ENCODE results near the gene ZNF280B. TPM values are rescaled to one million over a fixed set of nuclear protein-coding genes. Genes with fewer than 3 reads are reported as not detected.

Gene ZNF280B
- total and polyA plus RNA-seq, 2 of the 13 experiments (the other 11 are each of a cell fraction or from before 2014, with no cell fraction given) = 3.7 to 3.9 TPM

GRCh38 chr22:22508274-22509176, at the start of gene ZNF280B (continued):
- TF ChIP-seq ZNF557 (CRISPR knock-in tag; IDR thresholded peaks at IDR 0.05) = no peak
- TF ChIP-seq PPARG (CRISPR knock-in tag; conservative IDR thresholded peaks at IDR 0.05) = no peak
- TF ChIP-seq ZNF460 (CRISPR knock-in tag; IDR thresholded peaks at IDR 0.05; ENCODE audit: borderline replicate concordance) = no peak
- TF ChIP-seq ZNF317 (CRISPR knock-in tag; IDR thresholded peaks at IDR 0.05) = peak; percentile 33
- TF ChIP-seq ZNF124 (CRISPR knock-in tag; IDR thresholded peaks at IDR 0.05) = no peak
- no peak for TF ChIP-seq ZNF737 (CRISPR knock-in tag; IDR thresholded peaks at IDR 0.05; ENCODE audit: borderline replicate concordance)
- TF ChIP-seq ZNF720 (CRISPR knock-in tag; IDR thresholded peaks at IDR 0.05) = no peak
- TF ChIP-seq HIVEP1 (CRISPR knock-in tag; IDR thresholded peaks at IDR 0.05) = no peak
- no peak for TF ChIP-seq HOXA5 (CRISPR knock-in tag; IDR thresholded peaks at IDR 0.05)
- 0 out of 2 replicates have a peak, but pooled peaks have one; percentile 25 for TF ChIP-seq MEIS2 (CRISPR knock-in tag; IDR thresholded peaks at IDR 0.05)
- no peak for TF ChIP-seq ZNF713 (CRISPR knock-in tag; IDR thresholded peaks at IDR 0.05)
- no peak for TF ChIP-seq NR2F6 (IDR thresholded peaks at IDR 0.05)
- TF ChIP-seq NR2F6 (CRISPR knock-in tag; IDR thresholded peaks at IDR 0.05) = 0 out of 2 replicates have a peak, but pooled peaks have one; percentile 10
- TF ChIP-seq TBL1XR1 (IDR thresholded peaks at IDR 0.05; ENCODE audit: borderline replicate concordance, low read length, partially characterized antibody) = no peak
- TF ChIP-seq, protein P1, sequence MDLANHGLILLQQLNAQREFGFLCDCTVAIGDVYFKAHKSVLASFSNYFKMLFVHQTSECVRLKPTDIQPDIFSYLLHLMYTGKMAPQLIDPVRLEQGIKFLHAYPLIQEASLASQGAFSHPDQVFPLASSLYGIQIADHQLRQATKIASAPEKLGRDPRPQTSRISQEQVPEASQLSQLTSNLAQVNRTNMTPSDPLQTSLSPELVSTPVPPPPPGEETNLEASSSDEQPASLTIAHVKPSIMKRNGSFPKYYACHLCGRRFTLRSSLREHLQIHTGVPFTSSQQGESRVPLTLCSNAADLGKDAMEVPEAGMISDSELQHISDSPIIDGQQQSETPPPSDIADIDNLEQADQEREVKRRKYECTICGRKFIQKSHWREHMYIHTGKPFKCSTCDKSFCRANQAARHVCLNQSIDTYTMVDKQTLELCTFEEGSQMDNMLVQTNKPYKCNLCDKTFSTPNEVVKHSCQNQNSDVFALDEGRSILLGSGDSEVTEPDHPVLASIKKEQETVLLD (CRISPR knock-in tag; IDR thresholded peaks at IDR 0.05; ENCODE audit: low read depth) = no peak
- no peak for TF ChIP-seq SIN3B (IDR thresholded peaks at IDR 0.05; ENCODE audit: low read length)
- TF ChIP-seq, protein P2, sequence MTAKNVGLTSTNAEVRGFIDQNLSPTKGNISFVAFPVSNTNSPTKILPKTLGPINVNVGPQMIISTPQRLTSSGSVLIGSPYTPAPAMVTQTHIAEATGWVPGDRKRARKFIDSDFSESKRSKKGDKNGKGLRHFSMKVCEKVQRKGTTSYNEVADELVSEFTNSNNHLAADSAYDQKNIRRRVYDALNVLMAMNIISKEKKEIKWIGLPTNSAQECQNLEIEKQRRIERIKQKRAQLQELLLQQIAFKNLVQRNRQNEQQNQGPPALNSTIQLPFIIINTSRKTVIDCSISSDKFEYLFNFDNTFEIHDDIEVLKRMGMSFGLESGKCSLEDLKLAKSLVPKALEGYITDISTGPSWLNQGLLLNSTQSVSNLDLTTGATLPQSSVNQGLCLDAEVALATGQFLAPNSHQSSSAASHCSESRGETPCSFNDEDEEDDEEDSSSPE (CRISPR knock-in tag; IDR thresholded peaks at IDR 0.05) = peak; percentile 92
- no peak for TF ChIP-seq HHEX (CRISPR knock-in tag; IDR thresholded peaks at IDR 0.05)
- TF ChIP-seq ZNF292 (CRISPR knock-in tag; IDR thresholded peaks at IDR 0.05; ENCODE audit: borderline replicate concordance, low read depth) = 0 out of 2 replicates have a peak, but pooled peaks have one; percentile 46
- TF ChIP-seq BORCS8-MEF2B (CRISPR knock-in tag; IDR thresholded peaks at IDR 0.05) = peak; percentile 92
- no peak for TF ChIP-seq ZBTB3 (CRISPR knock-in tag; IDR thresholded peaks at IDR 0.05; ENCODE audit: borderline replicate concordance, low read depth)
- TF ChIP-seq SOX5 (CRISPR knock-in tag; IDR thresholded peaks at IDR 0.05; ENCODE audit: borderline replicate concordance) = peak; percentile 19; the same call in 1 of the 2 replicates
- no peak for TF ChIP-seq CENPBD1 (CRISPR knock-in tag; IDR thresholded peaks at IDR 0.05; ENCODE audit: borderline replicate concordance, low read depth)
- TF ChIP-seq ZNF10 (CRISPR knock-in tag; IDR thresholded peaks at IDR 0.05; ENCODE audit: borderline replicate concordance, low read depth) = no peak
- TF ChIP-seq CHD4 (IDR thresholded peaks at IDR 0.05; ENCODE audit: borderline replicate concordance, low read length) = no peak
- no peak for TF ChIP-seq AHR (CRISPR knock-in tag; IDR thresholded peaks at IDR 0.05)
- peak; percentile 98 for TF ChIP-seq POGZ (CRISPR knock-in tag; IDR thresholded peaks at IDR 0.05)
- no peak for TF ChIP-seq U2AF1 (optimal IDR thresholded peaks at IDR 0.05; ENCODE audit: low read depth, low read length)
- TF ChIP-seq, protein P3, sequence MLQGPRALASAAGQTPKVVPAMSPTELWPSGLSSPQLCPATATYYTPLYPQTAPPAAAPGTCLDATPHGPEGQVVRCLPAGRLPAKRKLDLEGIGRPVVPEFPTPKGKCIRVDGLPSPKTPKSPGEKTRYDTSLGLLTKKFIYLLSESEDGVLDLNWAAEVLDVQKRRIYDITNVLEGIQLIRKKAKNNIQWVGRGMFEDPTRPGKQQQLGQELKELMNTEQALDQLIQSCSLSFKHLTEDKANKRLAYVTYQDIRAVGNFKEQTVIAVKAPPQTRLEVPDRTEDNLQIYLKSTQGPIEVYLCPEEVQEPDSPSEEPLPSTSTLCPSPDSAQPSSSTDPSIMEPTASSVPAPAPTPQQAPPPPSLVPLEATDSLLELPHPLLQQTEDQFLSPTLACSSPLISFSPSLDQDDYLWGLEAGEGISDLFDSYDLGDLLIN (CRISPR knock-in tag; IDR thresholded peaks at IDR 0.05; ENCODE audit: borderline replicate concordance) = no peak

Measured in HepG2 (cell line).